T-cell (primary cell): Measurements from ENCODE around the gene ANKH. TPM values are rescaled to one million over a fixed set of nuclear protein-coding genes. Genes with fewer than 3 reads are reported as not detected.

Source experiments
- ATAC-seq, 4 experiments: fragments of 200-7000 bp in 3 of 4; fragments of 150-1000 bp in 1 of 4; cut with Tn5 transposase; replicated peaks in 1 of 4; 1 replicate in 3 of 4; 2 replicates in 1 of 4; pipeline ENCODE4 v1.10.0; 2021; ENCODE audit warnings: moderate library complexity in 3 of 4, mild to moderate bottlenecking in 2 of 4, moderate number of reproducible peaks in 1 of 4
- CTCF ChIA-PET, 2 donors: fragments of 300-600 bp; sonication (Branson Sonifier 250); formaldehyde crosslinking; loops; one replicate each; lab custom pipeline; 2022; ENCODE audit warnings: antibody characterized with exemption in 2 of 2; lab: Charles Lee
- POLR2A ChIA-PET, 2 donors: fragments of 300-600 bp; sonication (Branson Sonifier 250); formaldehyde crosslinking; loops; one replicate each; lab custom pipeline; 2022; ENCODE audit warnings: antibody characterized with exemption in 2 of 2; lab: Charles Lee
- DNase-seq, 35 experiments: peaks; one replicate each; pipeline versions ENCODE4 v3.0.0 to v3.0.0-alpha.2; 2013 to 2023
- H3K27ac ChIP-seq: one replicate; pipeline ENCODE4 v1.5.1; 2013; ENCODE audit warnings: low read length
- H3K27me3 ChIP-seq, 2 experiments: replicated peaks in 1 of 2; 1 replicate in 1 of 2; 2 replicates in 1 of 2; pipeline versions ENCODE4 v1.6.1 to v1.7.0; 2013; ENCODE audit warnings: low read length in 1 of 2, mixed read lengths in 1 of 2; ENCODE audit not compliant: control insufficient read depth in 2 of 2, insufficient read depth in 2 of 2; ENCODE audit errors: extremely low read depth in 1 of 2
- H3K36me3 ChIP-seq, 2 donors: 1 replicate in 1 of 2; 2 replicates in 1 of 2; pipeline versions ENCODE4 v1.6.1 to v1.7.0; 2013; ENCODE audit warnings: low read length in 1 of 2; ENCODE audit not compliant: control insufficient read depth in 2 of 2, insufficient read depth in 1 of 2; ENCODE audit errors: extremely low read depth in 1 of 2
- H3K4me1 ChIP-seq, 2 experiments: 1 replicate in 1 of 2; 2 replicates in 1 of 2; pipeline versions ENCODE4 v1.6.1 to v1.7.0; 2013; ENCODE audit warnings: low read length in 2 of 2, mixed read lengths in 1 of 2; ENCODE audit not compliant: insufficient read depth in 2 of 2, control insufficient read depth in 1 of 2; ENCODE audit errors: extremely low read depth in 1 of 2
- H3K4me3 ChIP-seq, 2 donors: 1 replicate in 1 of 2; 2 replicates in 1 of 2; pipeline versions ENCODE4 v1.5.1 to v1.7.0; 2013; ENCODE audit warnings: mild to moderate bottlenecking in 2 of 2, low read length in 1 of 2, moderate library complexity in 1 of 2; ENCODE audit not compliant: control insufficient read depth in 1 of 2; ENCODE audit errors: extremely low read depth in 1 of 2
- H3K9me3 ChIP-seq: 2 replicates; pipeline ENCODE4 v1.7.0; 2013
- H3K27ac Mint-ChIP-seq, 2 donors: one replicate each; pipeline ENCODE4 v1.8.0; 2020 to 2021; ENCODE audit warnings: mild to moderate bottlenecking in 2 of 2, mixed read lengths in 2 of 2
- H3K27me3 Mint-ChIP-seq, 2 donors: one replicate each; pipeline ENCODE4 v1.8.0; 2021 to 2022; ENCODE audit warnings: mixed read lengths in 2 of 2
- H3K36me3 Mint-ChIP-seq: one replicate; pipeline ENCODE4 v1.8.0; 2021; ENCODE audit warnings: mixed read lengths
- H3K4me1 Mint-ChIP-seq, 3 donors: one replicate each; pipeline ENCODE4 v1.8.0; 2020 to 2022; ENCODE audit warnings: mixed read lengths in 3 of 3, mild to moderate bottlenecking in 1 of 3
- H3K4me3 Mint-ChIP-seq, 3 donors: one replicate each; pipeline ENCODE4 v1.8.0; 2020 to 2022; ENCODE audit warnings: mild to moderate bottlenecking in 3 of 3, mixed read lengths in 3 of 3, moderate library complexity in 3 of 3
- H3K9me3 Mint-ChIP-seq, 3 donors: one replicate each; pipeline ENCODE4 v1.8.0; 2020 to 2022; ENCODE audit warnings: mixed read lengths in 3 of 3
- WGBS: methylation state at CpG from one replicate; pipeline ENCODE4 v1.1.5; 2013; ENCODE audit warnings: missing lambda C conversion rate; ENCODE audit not compliant: insufficient coverage; 5-methylcytosine and 5-hydroxymethylcytosine counted together
- total RNA-seq, 35 experiments: library from RNA in 6 of 35; stranded (reverse) in 6 of 35; fragments of 120-200 nt in 1 of 35; gene quantifications; one replicate each; pipeline versions ENCODE4 v1.2.1 to v1.2.4 and lab custom pipeline; 2013 to 2026

Gene ANKH
- total RNA-seq, 5 donors from 2014 or later (not counting 1 experiment from before 2014, with no cell fraction given) = 98.9 to 200 (median 167) TPM

- DNase-seq (no peak), ATAC-seq (peak in 2 of 4 experiments; percentile 12 to 13)
- Histone ChIP-seq H3K27me3 (no peaks in the 10 kb centered on the region), H3K36me3 (peaks cover 0 to 19% of the 10 kb centered on the region in 2 donors), H3K9me3 (no peaks in the 10 kb centered on the region), H3K27ac (peak overlapping the region; percentile 55), H3K4me1 (peaks cover 12 to 44% of the 10 kb centered on the region in 2 experiments), H3K4me3 (no peak overlapping the region)
- ChIA-PET POLR2A (no interaction called here), CTCF (interaction anchor here (0.7 to 1.3 kb wide), 3 partner anchors 8 to 24 kb away, joined by 3 to 4 read pairs (median 3); no protein-coding TSS in a partner anchor)
- Mint-ChIP-seq H3K27me3 (no peaks in the 10 kb centered on the region), H3K4me1 (peaks cover 73 to 80% (median 74%) of the 10 kb centered on the region in 3 donors), H3K4me3 (peak overlapping the region; percentile 55 to 63 (median 56)), H3K27ac (peak overlapping the region; percentile 91 to 92), H3K9me3 (no peaks in the 10 kb centered on the region), H3K36me3 (peaks cover 29% of the 10 kb centered on the region)
- 72% methylated on average over 2 of the region's 8 CpGs for WGBS
Measured at GRCh38 chr5:14674983-14675854, 196.4 kb downstream of the ANKH start.

DNA sequence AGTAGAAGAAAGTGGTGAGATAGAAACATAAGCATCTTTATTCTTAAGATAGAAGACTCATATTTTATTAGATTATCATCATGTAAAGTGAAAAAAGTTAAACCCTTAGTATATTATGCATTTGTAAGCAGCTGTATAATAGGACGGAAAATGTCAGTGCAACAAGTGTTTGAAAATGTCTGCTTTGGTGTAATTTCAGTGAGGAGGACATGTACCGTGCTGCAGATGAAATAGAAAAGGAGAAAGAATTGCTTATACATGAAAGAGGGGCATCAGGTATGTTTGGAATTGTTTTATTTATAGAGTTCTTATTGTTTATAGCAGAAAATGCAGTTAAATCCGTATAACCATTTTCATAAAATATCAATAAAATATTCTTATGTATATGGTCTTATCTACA is 198.1 kb downstream of the ANKH start:
- Histone ChIP-seq H3K4me1 (peaks cover 12 to 53% of the 10 kb centered on the region in 2 experiments), H3K9me3 (no peaks in the 10 kb centered on the region), H3K27ac (no peak overlapping the region), H3K27me3 (no peaks in the 10 kb centered on the region), H3K4me3 (no peak overlapping the region), H3K36me3 (peaks cover 0 to 4% of the 10 kb centered on the region in 2 donors)
- peaks cover 25% of the 10 kb centered on the region for H3K36me3 Mint-ChIP-seq
- DNase-seq (no peak), ATAC-seq (no peak)
- no peak overlapping the region for H3K4me3 Mint-ChIP-seq
- H3K9me3 Mint-ChIP-seq = no peaks in the 10 kb centered on the region
- H3K4me1 Mint-ChIP-seq = peaks cover 89 to 95% (median 91%) of the 10 kb centered on the region in 3 donors
- H3K27ac Mint-ChIP-seq = peak overlapping the region; percentile 76 to 78
- ChIA-PET CTCF (interaction anchor here (1.2 to 1.7 kb wide), 3 partner anchors 12 to 54 kb away, joined by 3 to 6 read pairs (median 5); no protein-coding TSS in a partner anchor), POLR2A (interaction anchor here (0.5 to 1.4 kb wide), 2 partner anchors 9 to 13 kb away, joined by 3 to 7 read pairs; no protein-coding TSS in a partner anchor)
- WGBS = 65% methylated on average over 2 of the region's 3 CpGs
- H3K27me3 Mint-ChIP-seq = no peaks in the 10 kb centered on the region

GRCh38 chr5:14672484-14673394 is 198.8 kb downstream of the ANKH start:
- H3K4me1 Mint-ChIP-seq = peaks cover 90 to 95% (median 91%) of the 10 kb centered on the region in 3 donors
- Histone ChIP-seq H3K4me3 (no peak overlapping the region), H3K27me3 (no peaks in the 10 kb centered on the region), H3K4me1 (peaks cover 12 to 59% of the 10 kb centered on the region in 2 experiments), H3K9me3 (no peaks in the 10 kb centered on the region), H3K27ac (no peak overlapping the region), H3K36me3 (no peaks in the 10 kb centered on the region)
- ATAC-seq (no peak), DNase-seq (no peak)
- WGBS = 100% methylated on average over 2 of the region's 9 CpGs
- ChIA-PET POLR2A (interaction anchor here (0.5 to 1.4 kb wide), 2 partner anchors 10 to 12 kb away, joined by 3 to 7 read pairs; no protein-coding TSS in a partner anchor), CTCF (interaction anchor here (1.2 to 1.7 kb wide), 3 partner anchors 12 to 54 kb away, joined by 3 to 6 read pairs (median 5); no protein-coding TSS in a partner anchor)
- H3K27me3 Mint-ChIP-seq = no peaks in the 10 kb centered on the region
- H3K4me3 Mint-ChIP-seq = peak overlapping the region in 2 of 3 donors; percentile 17 to 55
- H3K36me3 Mint-ChIP-seq = peaks cover 20% of the 10 kb centered on the region
- peak overlapping the region; percentile 64 to 78 for H3K27ac Mint-ChIP-seq
- no peaks in the 10 kb centered on the region for H3K9me3 Mint-ChIP-seq

GRCh38 chr5:14672082-14672481 is 199.5 kb downstream of the ANKH start:
- Histone ChIP-seq H3K9me3 (no peaks in the 10 kb centered on the region), H3K27ac (peak overlapping the region; percentile 20), H3K4me1 (peaks cover 12 to 66% of the 10 kb centered on the region in 2 experiments), H3K27me3 (no peaks in the 10 kb centered on the region), H3K36me3 (no peaks in the 10 kb centered on the region), H3K4me3 (no peak overlapping the region)
- ATAC-seq = no peak
- peak overlapping the region; percentile 5 to 55 (median 6) for H3K4me3 Mint-ChIP-seq
- H3K36me3 Mint-ChIP-seq = peaks cover 20% of the 10 kb centered on the region
- H3K9me3 Mint-ChIP-seq = no peaks in the 10 kb centered on the region
- POLR2A ChIA-PET = no interaction called here
- H3K27ac Mint-ChIP-seq = peak overlapping the region; percentile 37 to 78
- H3K27me3 Mint-ChIP-seq = no peaks in the 10 kb centered on the region
- peaks cover 92 to 97% (median 96%) of the 10 kb centered on the region in 3 donors for H3K4me1 Mint-ChIP-seq
- DNase-seq = no peak
- CTCF ChIA-PET = interaction anchor here (1.0 to 1.7 kb wide), 3 partner anchors 13 to 56 kb away, joined by 3 to 6 read pairs (median 5); no protein-coding TSS in a partner anchor
- 34% methylated on average over 2 of the region's 4 CpGs for WGBS

DNA sequence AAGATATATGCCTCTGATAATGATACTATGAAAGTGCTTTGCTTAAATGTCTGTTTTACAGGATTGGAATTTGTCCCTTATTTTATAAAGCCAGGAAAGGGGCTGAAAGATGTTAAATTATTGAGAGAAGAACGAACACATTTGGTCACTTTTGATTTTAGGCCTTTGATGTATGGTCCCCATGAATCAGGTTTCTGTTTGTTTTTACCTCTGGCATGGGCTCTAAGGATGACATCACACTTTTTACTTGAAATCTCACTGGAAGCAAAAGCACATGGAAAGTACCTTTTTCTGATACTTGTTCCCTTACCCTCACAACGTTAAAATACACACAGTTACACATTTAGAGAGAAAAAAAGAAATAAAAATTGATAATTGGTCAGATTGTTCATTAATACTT is 200.2 kb downstream of the ANKH start:
- Histone ChIP-seq H3K4me3 (no peak overlapping the region), H3K36me3 (no peaks in the 10 kb centered on the region), H3K27me3 (no peaks in the 10 kb centered on the region), H3K9me3 (no peaks in the 10 kb centered on the region), H3K27ac (peak overlapping the region; percentile 20), H3K4me1 (peaks cover 12 to 69% of the 10 kb centered on the region in 2 experiments)
- H3K9me3 Mint-ChIP-seq = no peaks in the 10 kb centered on the region
- POLR2A ChIA-PET = no interaction called here
- ATAC-seq (peak in 1 of 4 experiments; percentile 56), DNase-seq (peak in 1 of 35 experiments; percentile 65)
- peak overlapping the region; percentile 85 to 88 for H3K27ac Mint-ChIP-seq
- CTCF ChIA-PET = interaction anchor here in 1 of 2 donors (1.0 kb wide), 1 partner anchor 57 kb away, joined by 3 read pairs; no protein-coding TSS in a partner anchor
- H3K4me1 Mint-ChIP-seq = peaks cover 93 to 100% (median 98%) of the 10 kb centered on the region in 3 donors
- peaks cover 20% of the 10 kb centered on the region for H3K36me3 Mint-ChIP-seq
- WGBS = no CpG with 5 or more reads among the region's 2 CpGs
- H3K4me3 Mint-ChIP-seq = peak overlapping the region; percentile 39 to 55 (median 40)
- H3K27me3 Mint-ChIP-seq = no peaks in the 10 kb centered on the region
